Activated CD4-positive, alpha-beta memory T cell treated with anti-CD3 and anti-CD28 coated beads, Interleukin-2, amount 10 ng/mL, durations not matched to agents 7 days and 5 days (primary cell): ENCODE data around the gene TREML4. TPM values are rescaled to one million over a fixed set of nuclear protein-coding genes. Genes with fewer than 3 reads are reported as not detected.
"Not testable (repeated sequence)": the region's sequence is repeated elsewhere in the genome, so short reads cannot be mapped to it uniquely, and the experiment has no call there.

Experiments used
- CTCF ChIA-PET: fragments of 350-600 bp; sonication (Branson Sonifier 250); formaldehyde crosslinking; loops from one replicate; lab custom pipeline; 2021; ENCODE audit warnings: antibody characterized with exemption, inconsistent platforms; lab: Charles Lee
- POLR2A ChIA-PET: fragments of 350-600 bp; sonication (Branson Sonifier 250); formaldehyde crosslinking; loops from one replicate; lab custom pipeline; 2021; ENCODE audit warnings: antibody characterized with exemption; lab: Charles Lee
- DNase-seq: peaks from one replicate; pipeline ENCODE4 v3.0.0-alpha.2; 2020
- H3K27ac Mint-ChIP-seq: one replicate; pipeline ENCODE4 v1.8.0; 2021; ENCODE audit warnings: mild to moderate bottlenecking, mixed read lengths
- H3K27me3 Mint-ChIP-seq: one replicate; pipeline ENCODE4 v1.8.0; 2021; ENCODE audit warnings: mixed read lengths
- H3K36me3 Mint-ChIP-seq: one replicate; pipeline ENCODE4 v1.8.0; 2021; ENCODE audit warnings: low read depth, mixed read lengths
- H3K4me1 Mint-ChIP-seq: one replicate; pipeline ENCODE4 v1.8.0; 2021; ENCODE audit warnings: mixed read lengths
- H3K4me3 Mint-ChIP-seq: one replicate; pipeline ENCODE4 v1.8.0; 2021; ENCODE audit warnings: mild to moderate bottlenecking, mixed read lengths
- H3K9me3 Mint-ChIP-seq: one replicate; pipeline ENCODE4 v1.8.0; 2021; ENCODE audit warnings: mixed read lengths
- total RNA-seq, 2 experiments: library from RNA; stranded (reverse); gene quantifications; one replicate each; pipeline ENCODE4 v1.2.3, GENCODE V29; 2021

TREML4 gene
- not detected for total RNA-seq

GRCh38 chr6:41228096-41228495, at the start of gene TREML4:
TSS of gene TREML4 (plus strand) at chr6:41228349. CDS start at chr6:41228428, 79 bp downstream.
- Mint-ChIP-seq H3K36me3 (no peaks in the 10 kb centered on the region), H3K27me3 (peaks cover 44% of the 10 kb centered on the region), H3K4me3 (no peak within 1 kb of the TSS), H3K9me3 (peaks cover 2% of the 10 kb centered on the region), H3K27ac (no peak within 1 kb of the TSS), H3K4me1 (no peaks in the 10 kb centered on the region)
- no peak for DNase-seq
- ChIA-PET CTCF (no interaction called here), POLR2A (no interaction called here)

GRCh38 chr6:41179163-41179562, 49.0 kb upstream of the TREML4 start:
- H3K4me3 Mint-ChIP-seq: no peak overlapping the region
- peaks cover 30% of the 10 kb centered on the region for H3K27me3 Mint-ChIP-seq
- H3K4me1 Mint-ChIP-seq: peaks cover 13% of the 10 kb centered on the region
- DNase-seq: no peak
- H3K36me3 Mint-ChIP-seq: no peaks in the 10 kb centered on the region
- CTCF ChIA-PET: interaction anchor here (1.9 kb wide), 1 partner anchor 12 kb away, joined by 6 read pairs; no protein-coding TSS in a partner anchor
- H3K27ac Mint-ChIP-seq: no peak overlapping the region
- H3K9me3 Mint-ChIP-seq: no peaks in the 10 kb centered on the region
- POLR2A ChIA-PET: no interaction called here

GRCh38 chr6:41181566-41181965, 46.6 kb upstream of the TREML4 start:
- Mint-ChIP-seq H3K9me3 (no peaks in the 10 kb centered on the region), H3K4me1 (peaks cover 28% of the 10 kb centered on the region), H3K27ac (peak overlapping the region; percentile 2), H3K36me3 (no peaks in the 10 kb centered on the region), H3K27me3 (peaks cover 16% of the 10 kb centered on the region), H3K4me3 (no peak overlapping the region)
- ChIA-PET CTCF (interaction anchor here (0.7 to 3.7 kb wide), 22 partner anchors 8 to 154 kb away, joined by 3 to 51 read pairs (median 6); partner anchors contain the start of gene TREML2), POLR2A (interaction anchor here (0.7 to 1.5 kb wide), 2 partner anchors 110 to 138 kb away, joined by 3 to 5 read pairs; partner anchors contain the start of genes NFYA and OARD1)
- DNase-seq: no peak

GRCh38 chr6:41182069-41183034, 45.8 kb upstream of the TREML4 start:
- peak; percentile 68 for DNase-seq
- no peak overlapping the region for H3K4me3 Mint-ChIP-seq
- ChIA-PET POLR2A (interaction anchor here (1.5 kb wide), 1 partner anchor 110 kb away, joined by 5 read pairs; the partner anchor contains the start of genes NFYA and OARD1), CTCF (interaction anchor here (0.7 to 3.7 kb wide), 31 partner anchors 8 to 427 kb away, joined by 3 to 51 read pairs (median 6); partner anchors contain the start of genes NFYA, OARD1, TREML1 and TREML2)
- H3K4me1 Mint-ChIP-seq: peaks cover 33% of the 10 kb centered on the region
- H3K9me3 Mint-ChIP-seq: no peaks in the 10 kb centered on the region
- no peak overlapping the region for H3K27ac Mint-ChIP-seq
- peaks cover 11% of the 10 kb centered on the region for H3K27me3 Mint-ChIP-seq
- no peaks in the 10 kb centered on the region for H3K36me3 Mint-ChIP-seq

GRCh38 chr6:41184761-41185160, 43.4 kb upstream of the TREML4 start:
- CTCF ChIA-PET: no interaction called here
- Mint-ChIP-seq H3K4me1 (peaks cover 50% of the 10 kb centered on the region), H3K36me3 (peaks cover 6% of the 10 kb centered on the region), H3K27me3 (peaks cover under 1% of the 10 kb centered on the region), H3K9me3 (peaks cover 5% of the 10 kb centered on the region), H3K4me3 (no peak overlapping the region), H3K27ac (no peak overlapping the region)
- peak; percentile 12 for DNase-seq
- POLR2A ChIA-PET: interaction anchor here (1.2 kb wide), 1 partner anchor 16 kb away, joined by 7 read pairs; the partner anchor contains the start of gene TREML2

GRCh38 chr6:41186031-41186562, 42.1 kb upstream of the TREML4 start:
- Mint-ChIP-seq H3K27ac (no peak overlapping the region), H3K27me3 (no peaks in the 10 kb centered on the region), H3K9me3 (peaks cover 8% of the 10 kb centered on the region), H3K4me1 (peaks cover 50% of the 10 kb centered on the region), H3K4me3 (no peak overlapping the region), H3K36me3 (peaks cover 18% of the 10 kb centered on the region)
- DNase-seq: peak; percentile 0
- ChIA-PET POLR2A (no interaction called here), CTCF (no interaction called here)

GRCh38 chr6:41187924-41188886, 39.9 kb upstream of the TREML4 start:
- CTCF ChIA-PET: no interaction called here
- POLR2A ChIA-PET: interaction anchor here (1.5 to 3.8 kb wide), 2 partner anchors 9 to 13 kb away, joined by 4 to 31 read pairs; partner anchors contain the start of gene TREML2
- no peak for DNase-seq

GRCh38 chr6:41189046-41189445, 39.1 kb upstream of the TREML4 start:
- not testable (repeated sequence) for H3K9me3 Mint-ChIP-seq, H3K27me3 Mint-ChIP-seq, DNase-seq, H3K4me3 Mint-ChIP-seq, H3K27ac Mint-ChIP-seq
- ChIA-PET POLR2A (interaction anchor here (0.6 to 3.8 kb wide), 2 partner anchors 12 to 72 kb away, joined by 3 to 31 read pairs; partner anchors contain the start of gene TREML2), CTCF (interaction anchor here (0.6 to 1.4 kb wide), 2 partner anchors 7 to 123 kb away, joined by 3 read pairs; no protein-coding TSS in a partner anchor)
- Mint-ChIP-seq H3K4me1 (peaks cover 40% of the 10 kb centered on the region), H3K36me3 (peaks cover 39% of the 10 kb centered on the region)

More at GRCh38 chr6:41187924-41188886, 39.9 kb upstream of the TREML4 start:
- Mint-ChIP-seq H3K9me3 (peaks cover 8% of the 10 kb centered on the region), H3K27ac (no peak overlapping the region), H3K4me3 (no peak overlapping the region), H3K4me1 (peaks cover 37% of the 10 kb centered on the region), H3K36me3 (peaks cover 34% of the 10 kb centered on the region), H3K27me3 (no peaks in the 10 kb centered on the region)

GRCh38 chr6:41189967-41190366, 38.2 kb upstream of the TREML4 start:
- ChIA-PET POLR2A (interaction anchor here (3.8 kb wide), 1 partner anchor 11 kb away, joined by 31 read pairs; the partner anchor contains the start of gene TREML2), CTCF (interaction anchor here (1.4 kb wide), 1 partner anchor 8 kb away, joined by 3 read pairs; no protein-coding TSS in a partner anchor)
- peaks cover 49% of the 10 kb centered on the region for H3K4me1 Mint-ChIP-seq
- peaks cover 47% of the 10 kb centered on the region for H3K36me3 Mint-ChIP-seq
- H3K4me3 Mint-ChIP-seq: no peak overlapping the region
- peak; percentile 1 for DNase-seq
- no peaks in the 10 kb centered on the region for H3K27me3 Mint-ChIP-seq
- no peak overlapping the region for H3K27ac Mint-ChIP-seq
- peaks cover 8% of the 10 kb centered on the region for H3K9me3 Mint-ChIP-seq

- ChIA-PET POLR2A (interaction anchor here (1.9 to 3.8 kb wide), 2 partner anchors 10 kb away, joined by 10 to 31 read pairs; partner anchors contain the start of gene TREML2), CTCF (interaction anchor here (1.4 to 2.1 kb wide), 2 partner anchors 9 to 11 kb away, joined by 3 to 6 read pairs; no protein-coding TSS in a partner anchor)
- Mint-ChIP-seq H3K9me3 (peaks cover 8% of the 10 kb centered on the region), H3K36me3 (peaks cover 56% of the 10 kb centered on the region), H3K27ac (no peak overlapping the region), H3K4me3 (no peak overlapping the region), H3K27me3 (no peaks in the 10 kb centered on the region), H3K4me1 (peaks cover 50% of the 10 kb centered on the region)
- no peak for DNase-seq
These were observed 37.4 kb upstream of the TREML4 start for GRCh38 chr6:41190791-41191190.

- H3K4me3 Mint-ChIP-seq: no peak overlapping the region
- H3K27ac Mint-ChIP-seq: peak overlapping the region; percentile 21
- peak; percentile 16 for DNase-seq
- H3K27me3 Mint-ChIP-seq: no peaks in the 10 kb centered on the region
- peaks cover 44% of the 10 kb centered on the region for H3K4me1 Mint-ChIP-seq
- ChIA-PET CTCF (interaction anchor here (1.7 to 2.1 kb wide), 2 partner anchors 9 to 11 kb away, joined by 6 to 12 read pairs; no protein-coding TSS in a partner anchor), POLR2A (interaction anchor here (1.9 kb wide), 1 partner anchor 9 kb away, joined by 10 read pairs; the partner anchor contains the start of gene TREML2)
- H3K36me3 Mint-ChIP-seq: peaks cover 63% of the 10 kb centered on the region
- peaks cover 8% of the 10 kb centered on the region for H3K9me3 Mint-ChIP-seq
These were observed 36.6 kb upstream of the TREML4 start for GRCh38 chr6:41191569-41191968.
